B cell (primary cell): Measurements from ENCODE around the gene PHACTR1. TPM values are rescaled to one million over a fixed set of nuclear protein-coding genes. Genes with fewer than 3 reads are reported as not detected.

ENCODE experiments used
- ATAC-seq: fragments of 200-7000 bp; cut with Tn5 transposase; one replicate; pipeline ENCODE4 v1.10.0; 2021; ENCODE audit warnings: low read depth, mild to moderate bottlenecking, moderate number of reproducible peaks, moderate library complexity
- CTCF ChIA-PET: fragments of 350-600 bp; sonication (Branson Sonifier 250); formaldehyde crosslinking; loops from one replicate; lab custom pipeline; 2021; ENCODE audit warnings: antibody characterized with exemption, inconsistent platforms; lab: Charles Lee
- POLR2A ChIA-PET: fragments of 350-600 bp; sonication (Branson Sonifier 250); formaldehyde crosslinking; loops from one replicate; lab custom pipeline; 2021; ENCODE audit warnings: antibody characterized with exemption; lab: Charles Lee
- DNase-seq: peaks from one replicate; pipeline ENCODE4 v3.0.0; 2013
- H2AFZ ChIP-seq: 2 replicates; pipeline ENCODE4 v1.6.1; 2012; ENCODE audit warnings: mild to moderate bottlenecking, low read depth, low read length; ENCODE audit not compliant: insufficient read depth, poor library complexity, severe bottlenecking
- H3K27ac ChIP-seq, 2 donors: 1 replicate in 1 of 2; 2 replicates in 1 of 2; pipeline ENCODE4 v1.5.1; 2012 to 2013; ENCODE audit warnings: low read length in 2 of 2, mild to moderate bottlenecking in 2 of 2, moderate library complexity in 1 of 2
- H3K27me3 ChIP-seq, 4 experiments: fragments of 200-600 bp in 1 of 4; sonication (generic) in 1 of 4; replicated peaks in 1 of 4; 1 replicate in 2 of 4; 2 replicates in 2 of 4; pipeline versions ENCODE4 v1.6.1 to v1.7.0; 2013 to 2016; ENCODE audit warnings: low read length in 3 of 4, mild to moderate bottlenecking in 2 of 4, mixed read lengths in 1 of 4, moderate library complexity in 1 of 4; ENCODE audit not compliant: insufficient read depth in 4 of 4, control insufficient read depth in 3 of 4; ENCODE audit errors: control extremely low read depth in 1 of 4
- H3K36me3 ChIP-seq, 2 experiments: replicated peaks in 1 of 2; 1 replicate in 1 of 2; 2 replicates in 1 of 2; pipeline versions ENCODE4 v1.6.1 to v1.7.1; 2013; ENCODE audit warnings: low read length in 1 of 2; ENCODE audit not compliant: insufficient read depth in 2 of 2, control insufficient read depth in 1 of 2; ENCODE audit errors: control extremely low read depth in 1 of 2, extremely low read depth in 1 of 2
- H3K4me1 ChIP-seq, 2 donors: fragments of 200-600 bp in 1 of 2; sonication (generic) in 1 of 2; 1 replicate in 1 of 2; 2 replicates in 1 of 2; pipeline versions ENCODE4 v1.5.1 to v1.6.1; 2013 to 2017; ENCODE audit warnings: low read length in 2 of 2; ENCODE audit not compliant: control insufficient read depth in 2 of 2, insufficient read depth in 2 of 2
- H3K4me2 ChIP-seq: replicated peaks from 2 replicates; pipeline ENCODE3; 2012; ENCODE audit warnings: mild to moderate bottlenecking, low read depth, low read length; ENCODE audit not compliant: poor library complexity, severe bottlenecking
- H3K4me3 ChIP-seq, 5 experiments: fragments of 200-600 bp in 1 of 5; sonication (generic) in 1 of 5; 1 replicate in 3 of 5; 2 replicates in 2 of 5; pipeline versions ENCODE4 v1.5.1 to v1.7.0; 2011 to 2016; ENCODE audit warnings: low read length in 4 of 5, mild to moderate bottlenecking in 4 of 5, low read depth in 2 of 5, control low read depth in 1 of 5, moderate library complexity in 1 of 5; ENCODE audit not compliant: insufficient read depth in 1 of 5; ENCODE audit errors: control extremely low read depth in 1 of 5, extremely low read depth in 1 of 5
- H3K79me2 ChIP-seq: fragments of 200-600 bp; sonication (generic); one replicate; pipeline ENCODE4 v1.6.0; 2016; ENCODE audit warnings: low read length; ENCODE audit not compliant: control insufficient read depth, insufficient read depth
- H3K9ac ChIP-seq: fragments of 200-600 bp; sonication (generic); 2 replicates; pipeline ENCODE4 v1.6.1; 2017; ENCODE audit warnings: mild to moderate bottlenecking, low read length, moderate library complexity
- H3K9me3 ChIP-seq, 3 donors: one replicate each; pipeline versions ENCODE4 v1.6.1 to v1.7.1; 2013; ENCODE audit warnings: low read length in 2 of 3; ENCODE audit not compliant: control insufficient read depth in 2 of 3, insufficient read depth in 1 of 3; ENCODE audit errors: control extremely low read depth in 1 of 3
- H4K20me1 ChIP-seq: 2 replicates; pipeline ENCODE4 v1.6.0; 2012; ENCODE audit warnings: mild to moderate bottlenecking, low read length; ENCODE audit not compliant: insufficient read depth, control insufficient read depth, poor library complexity, severe bottlenecking
- H3K27ac Mint-ChIP-seq: one replicate; pipeline ENCODE4 v1.8.0; 2021; ENCODE audit warnings: mixed read lengths
- H3K27me3 Mint-ChIP-seq: one replicate; pipeline ENCODE4 v1.8.0; 2021; ENCODE audit warnings: mixed read lengths
- H3K4me1 Mint-ChIP-seq: one replicate; pipeline ENCODE4 v1.8.0; 2021; ENCODE audit warnings: mixed read lengths
- H3K4me3 Mint-ChIP-seq: one replicate; pipeline ENCODE4 v1.8.0; 2021; ENCODE audit warnings: mixed read lengths
- H3K9me3 Mint-ChIP-seq: one replicate; pipeline ENCODE4 v1.8.0; 2022; ENCODE audit warnings: mixed read lengths; ENCODE audit not compliant: insufficient read depth
- CTCF ChIP-seq: fragments of 200-600 bp; IDR thresholded peaks from one replicate; pipeline ENCODE4 v1.8.0; 2022; ENCODE audit warnings: antibody characterized with exemption, mild to moderate bottlenecking
- EZH2 ChIP-seq: IDR thresholded peaks from 2 replicates; pipeline ENCODE4 v1.6.1; 2012; ENCODE audit warnings: borderline replicate concordance, low read depth, mild to moderate bottlenecking, moderate library complexity, low read length; ENCODE audit not compliant: insufficient read depth, poor library complexity, severe bottlenecking
- WGBS: methylation state at CpG from one replicate; pipeline ENCODE4 v1.1.5; 2013; ENCODE audit warnings: missing lambda C conversion rate; ENCODE audit not compliant: insufficient coverage; 5-methylcytosine and 5-hydroxymethylcytosine counted together
- intact Hi-C: fragments of 100-400 bp; cut with micrococcal nuclease; formaldehyde crosslinking; loops from one replicate; pipeline ENCODE4 v1.10.0; 2022
- polyA plus RNA-seq: library from polyadenylated mRNA; depleted of rRNA; stranded (reverse); fragments of >200 nt; gene quantifications from 2 replicates; pipeline ENCODE4 v1.2.3, GENCODE V29; 2012
- total RNA-seq, 2 donors: library from RNA; stranded (reverse); fragments of 120-200 nt in 1 of 2; gene quantifications; 1 replicate in 1 of 2; 2 replicates in 1 of 2; pipeline versions ENCODE4 v1.2.3 to v1.2.4, GENCODE V29; 2013 to 2022

PHACTR1 gene
- total and polyA plus RNA-seq, 2 donors (not counting 1 experiment from before 2014, with no cell fraction given): 30.2 to 129 TPM

- H3K9ac ChIP-seq: no peak overlapping the region
Measured at GRCh38 chr6:13184547-13184946, 468.0 kb downstream of the PHACTR1 start.

GRCh38 chr6:13186861-13187260 is 470.3 kb downstream of the PHACTR1 start:
- no peaks in the 10 kb centered on the region for H3K36me3 ChIP-seq
- H3K27ac ChIP-seq: no peak overlapping the region
- ChIA-PET CTCF (interaction anchor here (1.3 kb wide), 1 partner anchor 275 kb away, joined by 4 read pairs; no protein-coding TSS in a partner anchor), POLR2A (no interaction called here)
- H2AFZ ChIP-seq: no peak overlapping the region
- peaks cover 17% of the 10 kb centered on the region for H3K27me3 Mint-ChIP-seq
- no peak for ATAC-seq
- no peak overlapping the region for H3K27ac Mint-ChIP-seq
- DNase-seq: no peak
- H3K9me3 ChIP-seq: no peaks in the 10 kb centered on the region
- no peak overlapping the region for H3K9ac ChIP-seq
- H4K20me1 ChIP-seq: no peaks in the 10 kb centered on the region
- H3K4me1 Mint-ChIP-seq: peaks cover 3% of the 10 kb centered on the region
- no peak for TF ChIP-seq CTCF
- no peak for TF ChIP-seq EZH2
- peaks cover 0 to 5% of the 10 kb centered on the region in 2 donors for H3K4me1 ChIP-seq
- H3K4me2 ChIP-seq: no peak overlapping the region
- peaks cover 0 to 4% (median 0%) of the 10 kb centered on the region in 4 experiments for H3K27me3 ChIP-seq
- H3K9me3 Mint-ChIP-seq: no peaks in the 10 kb centered on the region
- WGBS: 96% methylated on average over 4 of the region's 10 CpGs
- no peak overlapping the region for H3K4me3 ChIP-seq
- intact Hi-C loops: no loop called here
- H3K79me2 ChIP-seq: no peaks in the 10 kb centered on the region
- H3K4me3 Mint-ChIP-seq: no peak overlapping the region

More at GRCh38 chr6:13184547-13184946, 468.0 kb downstream of the PHACTR1 start:
- Mint-ChIP-seq H3K27ac (no peak overlapping the region), H3K27me3 (peaks cover 15% of the 10 kb centered on the region), H3K9me3 (no peaks in the 10 kb centered on the region), H3K4me3 (no peak overlapping the region), H3K4me1 (no peaks in the 10 kb centered on the region)
- Histone ChIP-seq H4K20me1 (no peaks in the 10 kb centered on the region), H3K36me3 (no peaks in the 10 kb centered on the region), H3K4me1 (no peaks in the 10 kb centered on the region), H3K4me3 (no peak overlapping the region), H3K4me2 (no peak overlapping the region), H3K9me3 (no peaks in the 10 kb centered on the region), H3K79me2 (no peaks in the 10 kb centered on the region), H3K27me3 (peaks cover 0 to 4% (median 0%) of the 10 kb centered on the region in 4 experiments), H3K27ac (no peak overlapping the region), H2AFZ (no peak overlapping the region)
- WGBS: 96% methylated on average over 9 of the region's 10 CpGs
- TF ChIP-seq EZH2: no peak
- TF ChIP-seq CTCF: no peak
- intact Hi-C loops: no loop called here
- ChIA-PET CTCF (interaction anchor here (1.1 kb wide), 1 partner anchor 9 kb away, joined by 3 read pairs; no protein-coding TSS in a partner anchor), POLR2A (no interaction called here)
- no peak for ATAC-seq
- DNase-seq: no peak
